ENCODE data around the gene KLHL29. TPM values are rescaled to one million over a fixed set of nuclear protein-coding genes. Genes with fewer than 3 reads are reported as not detected.

Gene KLHL29
- total RNA-seq, 1 donor from 2014 or later: 22.3 TPM

GRCh38 chr2:23476786-23477185 lies 91.8 kb downstream of the KLHL29 start:
- no peak for DNase-seq (ENCODE audit: low spot score)

GRCh38 chr2:23477392-23477791 lies 92.4 kb downstream of the KLHL29 start:
- DNase-seq (ENCODE audit: low spot score): no peak

GRCh38 chr2:23478087-23478932 lies 93.3 kb downstream of the KLHL29 start:
- DNase-seq (ENCODE audit: low spot score): no peak

DNA sequence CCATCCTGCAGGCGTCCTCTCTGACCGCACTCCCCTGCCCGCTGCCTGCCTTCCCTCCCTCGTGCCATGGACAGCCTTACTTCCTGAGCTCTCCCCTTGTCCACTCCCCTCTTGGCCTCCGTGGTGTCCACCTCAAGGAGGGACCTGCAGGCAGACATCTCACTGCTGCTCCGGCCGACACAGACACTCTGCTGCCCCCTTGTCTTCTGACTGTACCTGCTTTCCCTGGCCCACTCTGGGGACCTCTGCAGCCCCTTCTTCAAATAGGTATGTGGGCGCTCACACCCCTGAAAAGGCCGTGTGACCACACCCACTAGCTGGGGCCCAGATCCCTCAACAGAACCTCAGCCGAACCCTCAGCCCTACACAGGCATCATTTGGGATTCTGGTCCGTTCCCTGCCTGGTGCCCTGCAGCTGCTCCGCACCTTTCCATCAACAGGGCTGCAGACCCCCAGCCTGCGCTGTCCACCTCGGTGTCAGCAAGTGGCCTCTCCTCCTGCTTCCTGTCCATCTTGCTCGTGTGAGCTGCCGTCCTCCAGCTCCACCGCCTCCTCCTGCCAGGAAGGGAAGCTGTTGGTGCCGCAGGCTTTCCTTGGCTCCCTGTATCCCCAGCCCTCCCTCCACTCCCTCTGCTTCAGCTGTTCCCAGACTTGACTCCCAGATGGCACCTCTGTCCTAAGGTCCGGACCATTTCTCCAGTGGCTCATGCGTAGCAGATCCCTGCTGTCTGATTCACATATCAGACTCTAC lies 94.1 kb downstream of the KLHL29 start:
- DNase-seq (ENCODE audit: low spot score): no peak

DNA sequence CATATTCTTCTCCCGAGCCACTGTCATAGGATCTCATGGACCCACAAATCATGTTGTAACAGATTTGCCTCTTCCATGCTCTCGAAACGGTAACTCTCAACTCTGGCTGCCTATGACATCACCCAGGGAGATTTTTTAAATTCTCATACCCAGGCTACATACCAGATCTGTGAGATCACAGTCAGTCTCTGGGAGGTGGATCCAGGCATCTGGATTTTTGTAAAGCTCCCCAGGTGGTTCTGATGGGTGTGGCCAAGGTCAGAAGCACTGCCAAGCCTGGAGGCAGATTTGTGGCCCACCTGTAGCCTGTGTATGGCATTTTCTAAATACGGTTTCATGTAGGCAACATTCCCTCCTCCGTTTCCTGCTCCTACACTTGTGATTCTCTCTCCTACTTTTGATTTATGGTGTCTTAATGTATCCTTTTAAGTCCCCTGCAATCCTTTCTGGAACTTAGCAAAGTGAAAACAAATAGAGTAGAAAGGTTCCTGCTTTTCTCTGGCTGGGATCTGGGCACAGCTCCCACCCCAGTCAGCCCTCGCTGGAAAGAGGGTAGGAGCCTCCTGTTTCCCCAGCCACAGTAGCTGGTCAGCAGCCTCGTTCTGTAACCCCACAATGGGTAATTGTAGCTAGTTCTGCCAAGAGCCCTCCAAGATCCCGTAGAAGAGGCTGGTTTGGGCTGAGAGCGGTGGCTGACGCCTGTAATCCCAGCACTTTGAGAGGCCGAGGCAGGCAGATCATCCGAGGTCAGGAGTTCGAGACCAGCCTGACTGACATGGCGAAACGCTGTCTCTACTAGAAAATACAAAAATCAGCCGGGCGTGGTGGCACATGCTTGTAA lies 96.2 kb downstream of the KLHL29 start:
- no peak for DNase-seq (ENCODE audit: low spot score)

DNA sequence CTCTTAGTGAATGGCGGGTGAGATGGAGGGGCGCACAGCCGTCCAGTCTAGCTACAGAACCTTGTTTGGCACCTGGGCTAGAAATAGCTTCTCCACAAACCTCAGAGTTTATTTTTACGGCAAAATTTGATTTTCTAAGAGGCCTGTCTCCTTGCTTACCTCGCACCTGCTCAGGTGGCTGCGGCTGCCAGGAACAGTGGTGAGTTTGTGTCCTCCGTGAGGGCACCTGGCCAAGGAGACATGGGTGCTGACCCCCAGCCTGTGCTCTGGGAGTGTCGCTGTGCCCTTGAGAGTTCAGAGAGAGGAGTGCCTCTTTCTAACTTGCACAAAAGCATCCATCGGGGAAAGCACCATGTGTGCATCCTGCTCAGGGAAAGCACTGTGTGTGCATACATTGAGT lies 97.2 kb downstream of the KLHL29 start:
- no peak for DNase-seq (ENCODE audit: low spot score)

DNA sequence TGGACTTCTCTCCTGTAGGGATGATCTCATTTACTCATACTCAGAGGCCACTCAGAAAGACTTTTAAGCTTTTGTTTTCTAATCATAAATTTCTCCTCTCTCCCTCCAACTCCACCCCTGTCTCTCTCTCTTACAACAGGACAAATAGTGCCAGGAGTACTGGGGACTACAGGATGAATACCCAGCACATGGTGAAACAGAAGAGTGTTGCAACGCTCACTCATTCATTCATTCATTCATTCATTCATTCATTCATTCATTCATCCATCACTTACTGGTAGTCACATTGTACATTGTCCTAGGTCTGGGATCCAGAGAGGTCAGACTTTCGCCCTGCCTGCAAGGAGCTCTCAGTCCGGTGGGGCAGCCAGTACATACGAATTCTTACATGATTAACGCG lies 97.6 kb downstream of the KLHL29 start:
- DNase-seq (ENCODE audit: low spot score): no peak

- DNase-seq (ENCODE audit: low spot score): no peak
Measured at GRCh38 chr2:23483791-23484190, 98.8 kb downstream of the KLHL29 start.

DNA sequence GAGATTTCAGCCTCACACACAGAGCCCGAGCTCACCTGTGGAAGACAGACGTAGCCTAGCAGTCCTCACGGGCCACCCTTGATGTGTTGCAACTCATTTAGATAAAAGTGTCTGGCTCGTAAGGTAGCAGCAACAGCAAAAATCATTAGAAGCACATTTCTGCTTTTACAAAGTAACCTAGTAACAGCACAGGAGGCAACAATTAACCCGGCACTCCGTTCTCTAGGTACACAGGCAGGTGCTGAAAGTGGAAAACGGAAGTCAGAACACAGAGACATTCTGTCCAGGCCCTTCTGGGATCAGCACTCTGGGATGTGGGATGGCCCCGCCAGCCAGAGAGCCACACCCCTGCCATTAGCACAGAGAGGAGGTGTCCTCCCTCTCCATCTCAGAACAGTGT lies 99.3 kb downstream of the KLHL29 start:
- no peak for DNase-seq (ENCODE audit: low spot score)

GRCh38 chr2:23484767-23485166 lies 99.8 kb downstream of the KLHL29 start:
- DNase-seq (ENCODE audit: low spot score): no peak

DNA sequence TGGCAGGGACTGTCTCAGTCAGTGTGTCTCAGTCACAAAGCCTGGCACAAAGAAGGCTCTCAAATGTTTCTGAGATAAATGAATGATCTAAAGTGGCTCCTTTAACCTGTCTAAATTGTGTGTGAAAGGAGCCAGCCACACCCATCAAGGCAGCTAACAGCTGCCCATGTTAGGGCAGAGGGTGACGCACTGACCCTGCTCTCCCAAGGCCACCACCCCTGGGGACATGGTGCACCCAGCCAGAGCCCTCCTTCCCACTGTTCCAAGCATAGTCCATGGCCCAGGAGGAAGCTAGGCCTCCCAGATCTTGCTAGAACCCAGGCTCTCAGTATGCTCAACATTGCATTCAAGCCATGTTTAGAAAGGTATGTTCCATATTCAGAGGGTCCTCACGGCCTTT lies 100.3 kb downstream of the KLHL29 start:
- no peak for DNase-seq (ENCODE audit: low spot score)

DNA sequence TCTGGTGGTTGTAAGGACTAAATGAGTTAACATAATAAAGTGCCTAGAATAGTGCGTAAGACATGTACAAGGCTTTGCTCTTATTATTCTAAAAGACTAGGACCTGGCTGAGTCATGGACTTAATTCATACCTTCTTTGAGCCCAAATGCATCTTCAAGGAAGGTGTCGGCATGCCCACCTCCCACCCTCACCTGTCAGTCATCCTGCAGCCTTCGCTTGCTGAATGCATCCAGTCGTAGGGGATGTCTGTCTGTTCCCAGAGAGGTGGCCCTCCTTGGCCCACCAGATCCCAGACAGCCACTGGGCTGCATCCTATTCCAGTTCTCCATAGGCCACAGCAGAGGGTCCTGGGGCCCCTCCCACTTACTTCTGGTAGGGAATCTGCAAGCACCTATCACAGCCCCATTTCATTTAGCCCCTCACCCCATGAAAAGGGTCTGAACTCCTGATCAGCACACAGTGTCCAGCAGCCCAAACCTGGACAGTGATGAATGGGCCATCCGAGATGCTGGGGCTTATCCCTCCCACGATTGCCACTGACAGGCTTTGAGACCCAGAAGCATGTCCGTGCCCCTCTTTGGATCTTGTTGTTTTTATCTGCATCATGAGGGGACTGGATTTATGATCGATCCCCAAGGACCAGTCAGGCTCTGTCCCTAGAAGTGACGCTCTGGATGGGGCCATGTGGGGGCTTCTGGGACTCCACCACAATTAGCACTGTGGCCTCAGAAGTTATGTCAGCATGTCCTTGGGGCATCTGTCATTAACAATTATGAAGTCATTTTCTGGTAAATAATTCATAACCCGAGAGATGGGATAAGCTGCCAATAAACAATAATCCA lies 101.1 kb downstream of the KLHL29 start:
- DNase-seq (ENCODE audit: low spot score): no peak

DNA sequence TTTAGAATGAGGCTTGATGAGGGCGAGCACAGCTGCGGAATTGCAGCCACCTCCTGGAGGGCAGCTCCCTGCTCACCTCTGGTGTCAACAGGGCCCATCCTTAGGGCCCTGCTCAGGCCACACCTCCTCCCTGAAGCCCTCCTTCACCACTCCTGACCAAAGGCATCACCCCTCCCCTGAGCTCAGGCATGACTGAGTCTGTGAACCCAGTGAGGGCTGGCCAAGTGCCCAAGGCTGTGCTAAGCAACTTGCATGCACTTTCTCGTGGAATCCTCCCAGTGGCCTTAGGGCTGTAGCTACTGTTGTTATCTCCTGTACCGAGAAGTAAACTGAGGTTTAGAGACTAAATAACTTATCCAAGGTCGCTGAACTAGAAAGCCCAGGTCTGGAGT lies 101.7 kb downstream of the KLHL29 start:
- peak; percentile 24 for DNase-seq (ENCODE audit: low spot score)

DNA sequence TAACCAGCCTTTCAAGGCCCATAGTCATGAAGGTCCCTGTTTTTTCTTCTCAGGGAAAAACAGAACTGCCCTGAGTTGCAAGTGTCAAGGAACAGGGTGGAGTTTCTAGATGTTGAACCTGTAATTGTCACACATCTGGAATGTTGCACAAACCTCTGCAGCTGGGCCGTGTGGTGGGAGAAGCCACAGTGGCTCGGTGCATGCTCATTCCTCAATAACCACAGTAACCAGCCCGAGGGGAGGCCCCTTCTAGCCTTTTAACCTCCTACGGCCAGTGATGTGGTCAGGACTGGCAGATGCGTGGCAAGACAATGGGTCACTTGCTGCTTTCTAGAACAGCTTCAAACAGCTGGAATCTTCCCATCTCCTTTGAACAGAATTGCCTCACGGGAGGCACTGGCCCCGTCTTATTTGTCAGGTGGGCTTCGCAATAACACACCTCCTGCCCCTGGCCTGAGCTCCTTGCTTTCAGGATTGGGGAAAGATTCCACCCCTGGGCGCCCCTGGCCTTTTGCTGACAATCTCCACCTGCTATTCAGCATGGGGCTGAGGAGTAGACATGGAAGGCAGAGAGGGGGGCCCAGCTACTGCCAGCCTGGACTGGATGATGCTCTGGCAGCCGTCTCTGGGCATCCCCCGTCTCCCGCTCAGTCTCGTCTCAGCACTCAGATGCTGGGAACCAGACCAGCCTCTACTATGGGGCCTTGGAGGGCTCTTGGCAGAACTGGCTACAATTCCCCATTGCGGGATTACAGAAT lies 102.9 kb downstream of the KLHL29 start:
- no peak for DNase-seq (ENCODE audit: low spot score)

DNA sequence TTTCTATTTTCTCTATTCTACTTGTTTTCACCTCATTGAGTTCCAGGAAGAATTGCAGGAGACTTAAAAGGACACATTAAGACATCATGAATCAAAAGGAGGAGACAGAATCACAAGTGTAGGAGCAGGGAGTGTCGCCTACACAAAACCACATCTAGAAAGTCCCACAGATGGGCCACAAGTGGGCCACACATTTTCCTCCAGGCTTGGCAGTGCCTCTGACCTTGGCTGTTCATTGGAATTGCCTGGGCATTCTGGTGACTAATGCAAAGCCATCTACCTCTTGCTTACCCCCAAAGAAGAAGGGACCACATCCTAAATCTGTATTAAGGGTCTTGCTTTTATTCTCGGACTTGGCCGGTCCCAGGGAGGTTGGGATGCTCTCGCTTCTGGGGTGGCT lies 103.6 kb downstream of the KLHL29 start:
- no peak for DNase-seq (ENCODE audit: low spot score)

DNA sequence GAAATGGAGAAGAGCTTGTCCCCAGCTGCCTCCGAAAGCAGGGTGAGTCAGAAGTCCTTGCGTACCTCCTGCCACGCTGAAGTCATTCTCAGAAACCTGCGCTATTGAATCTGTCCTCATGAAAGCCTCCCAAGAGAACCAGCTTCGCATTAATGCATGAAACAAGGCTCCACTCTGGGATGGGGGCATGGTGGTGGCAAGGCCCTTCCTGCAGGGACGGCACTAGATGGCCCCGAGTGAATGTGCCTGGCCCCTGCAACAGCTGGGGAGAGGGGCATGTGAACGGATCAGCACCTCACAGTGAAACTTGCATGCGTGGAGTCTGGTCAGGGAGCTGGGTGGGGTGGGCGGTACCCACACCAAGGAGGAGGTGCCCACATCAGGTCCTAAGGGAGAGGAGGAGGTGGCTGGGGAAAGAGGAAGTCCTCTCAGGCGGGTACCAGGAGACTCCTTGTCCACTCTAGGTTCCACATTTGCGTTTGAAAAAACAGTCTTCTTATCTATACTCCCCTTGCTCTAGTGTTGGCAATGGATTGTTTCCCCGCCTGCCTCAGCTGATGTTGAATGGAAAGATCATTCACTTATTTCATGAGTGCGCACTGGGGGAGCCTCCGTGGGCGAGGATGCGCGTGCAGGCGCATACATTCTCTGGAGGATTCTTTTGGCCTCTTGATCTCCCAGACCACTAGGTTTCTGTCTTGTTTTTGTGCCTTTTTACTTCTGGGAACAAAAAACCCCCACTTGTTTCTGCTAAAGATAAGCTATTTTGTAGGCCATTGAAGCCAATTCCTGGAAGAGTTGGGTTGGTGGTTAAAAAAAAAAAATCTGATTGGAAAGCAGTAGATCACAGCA lies 104.7 kb downstream of the KLHL29 start:
- no peak for DNase-seq (ENCODE audit: low spot score)

- DNase-seq (ENCODE audit: low spot score): no peak
Measured at GRCh38 chr2:23491591-23492336, 106.8 kb downstream of the KLHL29 start.

GRCh38 chr2:23492337-23492675 lies 107.3 kb downstream of the KLHL29 start:
- DNase-seq (ENCODE audit: low spot score): no peak

DNA sequence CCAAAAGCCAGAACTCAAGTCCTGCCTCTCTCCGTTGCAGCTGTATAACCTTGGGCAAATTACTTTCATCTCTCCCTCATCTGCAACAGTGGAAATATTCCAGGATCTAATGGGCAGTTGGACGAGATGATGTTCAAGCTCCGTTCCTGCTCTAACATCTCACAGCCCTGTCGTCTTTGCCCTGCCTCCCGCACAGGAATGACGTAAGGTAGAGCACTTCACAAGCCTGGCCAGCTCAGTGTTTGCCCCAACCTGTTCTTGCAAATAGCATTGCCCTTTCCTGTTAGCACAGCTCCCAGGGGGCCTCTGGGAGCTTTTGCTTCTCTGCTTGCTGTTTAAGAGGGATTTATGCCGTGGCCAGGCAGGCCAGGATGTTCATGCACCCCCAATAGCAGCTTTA lies 107.9 kb downstream of the KLHL29 start:
- DNase-seq (ENCODE audit: low spot score): no peak

Measured in mucosa of gallbladder (tissue), 1 donor.